Left renal cortex interstitium (tissue), 4 donors: ENCODE results near the gene TYW5. TPM values are rescaled to one million over a fixed set of nuclear protein-coding genes. Genes with fewer than 3 reads are reported as not detected.

ENCODE experiments used
- DNase-seq, 4 donors: peaks; one replicate each; pipeline ENCODE4 v3.0.0-alpha.2; 2013; ENCODE audit warnings: low read depth in 4 of 4, low spot score in 2 of 4, missing footprints in 1 of 4
- polyA plus RNA-seq, 4 donors: library from polyadenylated mRNA; unstranded; fragments of 120-200 nt; gene quantifications; one replicate each; pipeline ENCODE4 v1.2.1, GENCODE V29; 2013; ENCODE audit not compliant: insufficient read length in 4 of 4

The TYW5 gene
- polyA plus RNA-seq, 4 donors: 11.0 to 21.4 (median 15.6) TPM

DNA sequence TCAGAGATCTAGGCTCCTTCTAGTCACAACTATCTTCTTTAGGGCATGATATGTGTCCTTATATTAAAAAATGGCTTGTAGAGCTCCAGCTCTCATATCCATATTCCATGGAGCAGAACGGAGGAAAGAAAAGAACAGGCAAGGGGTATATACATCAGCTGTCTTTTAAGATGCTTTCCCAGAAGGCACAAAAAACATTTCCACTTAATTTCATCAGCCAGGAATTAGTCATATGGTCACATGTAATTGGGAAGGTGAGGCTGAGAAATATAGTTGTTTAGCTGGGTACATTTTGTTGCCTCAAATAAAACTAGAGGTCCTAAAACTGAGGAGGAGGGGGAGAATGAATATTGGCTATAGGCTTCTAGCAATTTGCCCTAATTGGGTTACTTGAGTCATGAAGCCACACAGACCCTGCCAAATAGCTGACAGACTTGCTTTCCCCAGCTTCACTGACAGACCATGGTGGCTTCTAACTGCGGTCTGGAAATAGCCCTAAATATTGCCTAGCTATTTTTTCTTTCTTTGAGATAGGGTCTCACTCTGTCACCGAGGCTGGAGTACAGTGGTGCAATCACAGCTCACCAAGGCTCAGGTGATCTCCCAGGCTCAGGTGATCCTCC, 20.1 kb upstream of the TYW5 start:
- DNase-seq: no peak

DNA sequence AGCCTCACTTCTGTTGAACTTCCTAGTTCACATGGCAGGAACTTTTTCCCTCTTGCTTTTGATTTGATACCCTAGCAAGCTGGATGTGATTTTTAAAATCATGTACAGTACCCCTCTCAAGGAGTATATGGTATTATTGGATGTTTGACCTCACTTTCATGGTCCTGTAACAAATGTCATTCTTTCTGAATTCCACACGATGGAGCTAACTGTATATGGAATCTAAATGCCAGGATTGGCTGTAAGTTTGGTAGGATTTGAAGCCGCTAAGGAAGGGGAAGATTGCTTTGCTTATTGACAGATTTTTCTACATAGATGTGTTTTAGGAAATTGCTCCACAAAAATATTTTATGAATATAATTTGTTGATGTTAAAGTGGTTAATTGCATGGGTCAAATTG, 18.4 kb upstream of the TYW5 start:
- no peak for DNase-seq

DNA sequence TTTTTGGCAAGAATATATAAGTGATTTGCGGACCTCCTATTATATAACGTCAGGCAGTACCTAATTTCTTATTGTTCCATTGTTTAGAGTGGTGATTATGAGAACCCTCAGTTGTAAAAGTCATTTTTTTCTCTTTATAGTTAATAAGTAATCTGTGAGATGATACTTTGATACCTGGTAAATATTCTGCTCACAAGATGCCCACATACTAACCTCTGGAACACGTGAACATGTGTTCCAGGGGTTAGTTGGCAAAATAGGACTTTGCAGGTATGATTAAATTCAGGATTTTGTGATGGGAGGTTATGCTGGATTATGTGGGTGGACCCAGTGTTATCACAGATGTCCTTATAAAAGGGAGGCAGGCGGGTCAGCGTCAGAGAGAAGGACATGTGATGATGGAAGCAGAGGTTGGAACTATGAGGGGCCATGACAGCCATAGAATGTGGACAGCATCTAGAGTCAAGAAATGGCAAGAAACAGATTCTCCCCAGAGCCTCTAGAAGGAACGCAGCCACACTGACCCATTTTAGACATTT, 16.9 kb upstream of the TYW5 start:
- no peak for DNase-seq

DNA sequence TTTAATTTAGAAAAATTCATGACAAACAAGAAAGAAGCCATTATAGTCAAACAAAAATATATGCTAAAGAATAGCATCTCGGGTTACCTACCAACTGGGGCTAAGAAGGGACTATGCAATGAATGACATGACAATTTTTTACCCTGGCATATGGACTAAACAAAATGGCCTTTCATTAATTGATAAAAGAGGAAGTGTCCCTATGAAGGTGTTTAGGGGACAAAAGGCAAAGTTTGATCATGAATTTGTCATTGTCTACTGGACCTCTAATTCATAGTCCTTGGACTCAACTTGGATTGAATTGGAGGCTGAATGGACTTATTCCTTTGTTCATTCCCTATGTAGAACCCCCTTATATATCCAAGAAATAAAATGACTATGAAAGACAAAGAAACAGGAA, 12.8 kb upstream of the TYW5 start:
- no peak for DNase-seq

DNA sequence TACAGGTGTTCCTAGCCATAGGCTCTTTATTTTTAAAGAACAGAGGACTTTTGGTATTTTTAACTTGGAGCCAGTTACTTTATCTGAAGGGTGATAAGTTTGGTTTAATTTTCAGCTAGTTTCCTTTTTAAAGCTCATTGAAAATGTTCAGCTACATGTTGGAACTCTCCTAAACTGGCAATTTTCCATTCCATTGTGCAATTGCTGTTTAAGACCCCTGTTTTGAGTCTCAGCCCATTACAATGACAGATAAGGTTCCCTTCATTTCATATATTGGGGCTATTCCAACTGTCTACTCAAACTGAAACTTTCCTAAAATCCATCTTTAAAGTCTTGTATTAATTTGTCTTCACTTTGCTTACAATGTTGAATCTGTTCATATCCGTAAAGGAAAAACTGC, 11.7 kb upstream of the TYW5 start:
- DNase-seq: no peak

DNA sequence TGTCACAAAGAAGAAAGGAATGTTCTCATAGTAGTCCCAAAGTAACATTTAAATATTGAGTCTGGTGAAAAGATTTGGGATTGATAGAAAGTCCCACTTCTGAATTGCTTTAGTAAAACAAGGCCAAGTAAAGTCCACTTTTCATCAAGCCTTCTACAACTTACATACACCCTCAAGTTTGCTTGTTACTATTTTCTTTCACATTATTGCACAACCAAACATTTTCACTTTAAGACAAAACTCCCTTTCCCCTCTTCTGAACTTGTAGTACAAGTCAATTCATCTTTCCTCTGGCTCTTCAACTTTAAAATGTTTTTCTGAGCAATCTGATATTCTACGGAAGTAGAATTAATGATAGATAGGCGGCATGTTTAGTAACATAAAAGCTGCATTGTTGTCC, 11.1 kb upstream of the TYW5 start:
- DNase-seq: no peak

DNA sequence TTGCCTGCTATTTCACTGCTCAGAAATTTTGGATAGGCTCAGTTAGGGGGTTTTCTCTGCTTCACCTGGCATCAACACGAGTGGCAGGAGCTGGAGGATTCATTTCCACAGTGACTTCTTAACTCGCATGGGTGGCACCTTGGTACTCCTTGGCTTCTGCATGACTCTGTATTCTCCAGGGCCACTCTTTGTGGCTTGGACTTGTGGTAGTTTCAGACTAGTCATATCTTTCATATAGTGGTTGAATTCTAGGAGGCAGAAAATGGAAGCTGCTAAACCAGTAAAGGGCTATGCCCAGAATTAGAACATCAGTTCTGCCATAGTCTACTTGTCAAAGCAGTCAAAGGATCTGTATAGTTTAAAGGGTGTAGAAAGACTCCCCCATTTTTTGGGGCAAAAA, 6.9 kb upstream of the TYW5 start:
- no peak for DNase-seq

DNA sequence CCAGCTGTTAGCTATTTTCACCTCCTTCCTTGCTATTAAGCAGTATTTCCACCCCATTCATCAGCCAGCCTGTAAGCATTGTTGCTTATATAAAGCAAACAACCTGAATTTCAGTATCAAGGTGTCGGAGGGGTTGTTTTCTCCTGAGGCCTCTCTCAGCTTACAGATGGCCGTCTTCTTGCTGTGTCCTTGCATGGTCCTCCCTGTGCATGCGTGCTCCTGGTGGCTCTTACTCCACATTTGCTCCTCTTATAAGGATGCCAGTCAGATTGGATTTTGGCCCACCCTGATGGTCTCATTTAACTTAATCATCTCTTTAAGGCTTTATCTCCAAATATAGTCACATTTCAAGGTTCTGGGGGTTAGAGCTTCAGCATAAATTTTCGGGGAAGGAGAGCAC, 2.7 kb upstream of the TYW5 start:
- no peak for DNase-seq

DNA sequence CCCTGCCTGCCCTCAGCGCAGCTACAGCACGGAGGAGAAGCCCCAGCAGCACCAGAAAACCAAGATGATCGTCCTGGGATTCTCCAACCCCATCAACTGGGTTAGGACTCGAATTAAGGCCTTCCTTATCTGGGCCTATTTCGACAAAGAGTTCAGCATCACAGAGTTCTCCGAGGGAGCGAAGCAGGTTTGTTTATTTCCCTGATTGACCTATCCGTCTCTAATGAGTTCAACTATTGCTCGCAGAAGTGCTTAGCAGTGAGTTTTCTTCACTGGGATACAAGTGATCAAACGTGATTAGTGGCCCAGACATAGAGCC, 730 bp upstream of the TYW5 start:
- peak in 1 of 4 donors; percentile 43 for DNase-seq

DNA sequence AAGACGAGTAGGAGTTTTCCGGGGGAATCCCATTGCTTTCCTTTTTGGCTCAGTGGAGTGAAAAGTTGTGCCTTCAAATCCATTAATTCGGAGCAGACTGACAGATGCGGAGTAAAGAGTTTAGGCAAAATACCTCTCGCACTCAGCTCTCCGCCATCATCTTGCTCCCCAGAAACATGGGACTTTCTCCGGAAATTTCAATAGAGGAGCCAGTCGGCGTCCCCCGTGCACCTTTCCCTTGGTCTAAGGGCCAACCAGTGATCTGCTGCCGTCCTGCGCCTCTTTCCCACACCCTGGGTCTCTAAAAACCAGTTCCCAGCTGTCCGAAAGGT, 318 bp downstream of the TYW5 start:
- DNase-seq: no peak

DNA sequence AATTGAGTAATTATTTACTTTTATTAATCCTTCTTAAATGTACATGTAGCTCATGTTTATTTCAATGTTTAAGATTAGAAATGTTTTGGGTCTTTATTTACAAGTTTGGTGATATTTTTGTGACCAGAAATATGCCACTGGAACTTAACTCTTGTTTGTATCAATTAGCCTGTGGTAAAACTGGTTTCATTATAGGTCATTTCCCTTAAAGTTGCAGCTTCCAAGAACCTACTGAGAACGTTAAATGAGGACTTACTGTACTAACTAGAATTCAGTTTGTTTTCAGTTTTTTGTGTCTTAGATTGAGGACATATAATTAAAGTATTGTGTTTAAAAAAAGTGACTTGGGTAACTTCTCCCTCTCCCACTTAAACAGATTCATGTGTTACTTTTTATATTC, 4.3 kb downstream of the TYW5 start:
- DNase-seq: no peak

DNA sequence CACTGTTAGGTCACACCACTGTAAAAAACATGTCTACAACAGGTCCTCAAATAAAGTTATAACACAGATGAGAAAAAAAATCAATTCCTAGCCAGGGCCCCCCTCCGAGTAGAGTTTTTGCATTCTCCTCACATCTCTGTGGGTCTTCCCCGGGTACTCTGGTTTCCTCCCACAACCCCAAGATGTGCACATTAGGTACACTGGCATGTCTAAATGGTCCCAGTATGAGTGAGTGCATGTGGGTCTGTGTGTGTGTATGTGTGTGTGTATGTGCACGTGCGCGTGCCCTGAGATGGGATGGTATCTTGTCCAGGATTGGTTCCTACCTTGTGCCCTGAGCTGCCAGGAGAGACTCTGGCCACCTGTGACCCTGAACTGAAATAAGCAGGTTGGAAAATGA, 4.9 kb downstream of the TYW5 start:
- DNase-seq: no peak

DNA sequence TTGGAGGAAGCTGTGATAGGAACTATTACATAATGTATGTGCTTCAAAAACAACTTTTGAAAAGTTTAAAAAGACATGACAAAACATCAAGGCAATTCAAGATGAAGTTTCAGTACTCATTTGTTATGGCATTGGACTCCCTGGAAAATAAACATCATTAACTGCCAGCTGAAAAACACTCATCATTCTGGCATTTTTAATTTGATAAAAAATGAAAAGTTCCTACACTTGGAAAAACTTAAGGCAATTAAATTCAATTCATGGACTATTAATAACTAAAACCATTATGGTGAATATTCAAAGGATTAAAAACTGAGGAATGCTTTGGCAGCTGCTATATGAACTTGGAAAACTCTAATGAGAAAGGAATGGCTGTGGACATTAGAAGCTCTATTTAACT, 8.5 kb downstream of the TYW5 start:
- DNase-seq: no peak

DNA sequence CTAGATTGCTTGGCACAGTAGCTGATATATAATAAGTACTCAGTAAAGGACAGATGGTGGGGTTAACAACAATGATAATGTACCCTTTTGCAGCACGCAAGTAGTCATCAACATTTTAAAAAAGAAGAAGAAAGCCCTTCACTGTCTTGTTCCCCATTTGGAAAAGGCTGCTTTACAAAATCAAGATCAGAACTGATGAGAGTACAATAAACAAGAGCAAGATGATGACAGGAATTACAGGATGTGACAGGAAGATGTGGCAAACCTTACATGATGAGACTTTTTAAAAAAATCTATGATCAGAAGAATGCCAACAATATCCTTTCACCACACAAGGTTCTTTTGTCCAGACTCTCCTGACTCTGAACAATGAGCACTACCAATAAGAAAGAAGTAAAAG, 9.1 kb downstream of the TYW5 start:
- DNase-seq: no peak

DNA sequence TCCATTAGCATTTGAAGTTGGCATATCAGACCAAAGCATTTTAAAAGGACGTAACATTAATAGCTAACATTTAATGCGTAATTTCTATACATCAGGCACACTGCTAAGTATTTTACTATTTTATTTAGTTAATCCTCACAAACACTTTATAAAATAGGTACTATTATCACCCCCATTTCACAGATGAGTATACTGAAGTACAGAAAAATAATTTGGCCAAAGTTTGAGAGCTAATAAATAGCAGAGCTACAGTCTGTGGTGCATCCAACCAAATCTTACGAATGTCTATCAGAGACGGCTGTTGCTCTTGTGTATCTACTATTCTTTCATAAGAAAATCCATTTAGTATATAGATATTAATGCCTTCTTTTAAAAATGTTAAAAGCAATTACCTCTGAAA, 11.9 kb downstream of the TYW5 start:
- DNase-seq: no peak

DNA sequence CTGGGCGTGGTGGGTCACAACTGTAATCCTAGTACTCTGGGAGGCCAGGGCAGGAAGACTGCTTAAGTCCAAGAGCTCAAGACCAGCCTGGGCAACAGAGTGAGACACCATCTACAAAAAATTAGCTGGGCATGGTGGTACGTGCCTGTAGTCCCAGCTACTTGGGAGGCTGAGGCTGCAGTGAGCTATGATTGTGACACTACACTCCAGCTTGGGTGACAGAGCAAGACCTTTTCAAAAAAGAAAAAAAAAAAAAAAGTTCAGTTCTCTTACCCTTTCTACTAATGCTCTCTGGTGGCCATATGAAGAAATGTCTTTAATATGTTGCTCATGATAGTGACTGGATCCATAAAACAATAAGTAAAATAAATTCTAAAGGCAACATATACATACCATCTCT, 14.9 kb downstream of the TYW5 start:
- no peak for DNase-seq

DNA sequence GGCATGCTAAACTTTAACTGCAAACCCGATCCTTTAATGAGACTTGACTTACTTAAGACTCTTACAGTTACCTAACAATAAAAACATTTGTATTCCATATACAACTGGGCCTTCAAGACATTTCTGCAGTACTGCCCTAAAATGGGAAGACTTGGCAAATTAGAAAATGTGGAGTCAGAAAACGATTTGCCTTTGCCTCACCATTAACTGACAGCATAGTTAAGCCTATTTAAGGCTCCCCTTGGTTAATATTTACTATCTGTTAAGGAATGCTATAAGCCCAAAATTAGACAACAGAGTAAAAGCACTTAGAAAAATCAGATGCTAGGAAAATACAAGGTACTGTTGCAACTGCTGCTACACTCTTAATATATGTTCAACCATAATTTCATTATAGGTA, 18.7 kb downstream of the TYW5 start:
- no peak for DNase-seq

DNA sequence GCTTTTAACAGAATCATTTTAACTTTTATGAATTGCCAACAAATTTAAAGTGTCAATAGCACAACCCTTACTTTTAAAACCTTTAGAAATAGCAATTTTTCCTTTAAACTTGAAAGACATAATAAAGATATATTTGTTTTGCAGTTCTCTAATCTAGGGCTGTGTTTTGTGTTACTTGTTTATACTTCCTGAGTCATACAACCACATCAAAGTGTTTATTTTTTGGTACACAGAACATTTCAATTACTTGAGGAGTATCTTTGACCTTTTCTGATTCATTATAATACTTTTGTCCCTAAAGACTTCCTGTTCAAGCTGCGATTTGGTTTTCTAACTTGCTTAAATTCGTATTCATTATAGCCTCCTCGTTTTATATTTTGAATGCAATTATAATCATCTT, 21.8 kb downstream of the TYW5 start:
- DNase-seq: no peak

DNA sequence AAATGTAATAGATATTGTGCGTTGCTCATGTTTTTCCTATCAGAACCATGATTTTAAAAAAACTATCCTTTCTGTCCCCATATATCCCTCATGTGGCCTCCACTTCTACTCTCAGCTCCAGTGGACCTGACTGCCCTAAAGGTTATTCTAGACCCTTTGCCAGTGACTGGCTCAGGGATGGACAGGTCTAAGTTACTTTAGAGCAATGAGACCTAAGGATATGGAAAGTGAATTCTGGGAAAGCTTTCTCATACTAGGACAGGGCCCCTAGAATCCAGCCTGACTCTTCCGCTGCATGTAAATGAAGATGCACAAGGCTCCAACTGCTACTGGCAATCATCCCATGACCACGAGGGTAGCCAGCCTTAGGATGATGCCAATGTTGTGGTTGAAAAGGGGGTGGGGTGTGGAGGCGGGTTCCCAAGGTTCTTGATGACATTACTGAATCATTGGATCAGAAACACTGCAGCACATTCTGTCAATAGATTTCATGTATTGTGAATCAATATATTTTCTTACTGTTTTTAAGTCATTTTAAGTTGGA, 22.9 kb downstream of the TYW5 start:
- no peak for DNase-seq

DNA sequence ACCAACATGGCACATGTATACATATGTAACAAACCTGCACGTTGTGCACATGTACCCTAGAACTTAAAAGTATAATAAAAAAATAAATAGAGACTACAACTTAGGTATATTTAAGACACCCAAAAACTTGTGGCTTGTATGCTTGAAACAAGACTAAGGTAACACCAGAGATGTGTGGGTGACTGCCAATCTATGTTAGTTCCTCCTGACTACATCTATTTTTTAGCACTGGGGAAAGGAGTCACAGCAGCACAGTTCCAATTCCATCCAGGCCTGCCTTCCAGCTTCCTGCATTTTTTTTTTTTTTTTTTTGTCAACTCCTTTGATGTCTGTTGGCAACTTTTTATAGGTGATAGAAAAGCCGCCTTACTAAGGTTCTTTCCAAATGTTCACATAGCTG, 26.0 kb downstream of the TYW5 start:
- DNase-seq: no peak

DNA sequence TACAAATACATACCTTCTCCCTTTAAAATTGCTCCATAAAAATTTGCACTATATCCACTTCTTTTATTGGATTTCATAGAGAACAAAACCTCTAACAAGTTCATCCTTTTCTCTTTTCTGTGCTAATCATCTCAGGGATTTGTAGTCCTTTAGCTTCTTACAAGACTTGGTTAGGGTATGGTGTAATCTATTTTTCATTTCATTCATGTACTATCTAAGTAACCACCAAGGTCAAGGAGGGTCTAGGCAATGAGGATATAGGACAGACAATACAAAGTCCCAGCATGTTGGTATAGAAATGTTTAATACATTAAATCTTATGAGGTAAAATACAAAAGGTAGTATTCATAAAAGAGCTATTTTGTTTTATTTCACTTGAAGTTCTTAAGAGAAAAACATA, 26.7 kb downstream of the TYW5 start:
- no peak for DNase-seq

DNA sequence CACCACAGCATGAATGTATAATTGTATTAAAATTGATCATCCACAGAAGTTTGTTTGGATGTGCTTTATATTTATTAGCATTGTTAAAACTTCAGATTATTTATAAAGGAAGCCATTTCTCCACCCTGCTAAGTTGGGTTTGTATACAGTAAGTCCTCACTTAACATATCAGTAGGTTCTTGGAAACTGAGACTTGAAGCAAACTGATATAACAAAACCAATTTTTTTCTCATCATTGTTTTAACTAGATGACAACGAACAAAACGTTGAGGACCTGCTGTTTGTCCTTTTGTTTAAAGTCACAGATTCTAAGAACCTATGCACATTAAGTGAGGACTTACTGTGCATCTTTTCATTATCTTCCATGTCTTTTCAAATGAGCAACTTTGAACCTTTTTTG, 27.1 kb downstream of the TYW5 start:
- no peak for DNase-seq

DNA sequence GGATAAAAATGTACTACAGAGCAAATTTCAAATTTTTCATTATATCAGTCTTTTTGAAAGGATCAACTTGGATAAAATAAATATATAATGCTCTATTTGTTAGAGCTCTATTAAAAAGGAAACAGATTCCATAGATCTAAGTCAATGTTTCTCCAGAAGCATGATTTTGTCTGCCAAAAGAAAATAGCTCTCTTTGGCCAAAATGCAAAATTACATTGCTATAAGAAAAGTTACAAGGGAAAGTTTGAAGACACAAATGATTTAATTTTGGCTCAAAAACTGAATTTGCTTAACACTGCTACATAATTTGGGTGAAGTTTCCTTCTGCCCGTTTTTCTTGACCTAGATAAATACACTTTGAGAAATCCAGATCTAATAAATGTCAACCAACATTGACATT, 28.5 kb downstream of the TYW5 start:
- no peak for DNase-seq
